Brain microvascular endothelial cell (primary cell): Measurements from ENCODE around the gene SASH3.

Experiments
- DNase-seq: peaks from one replicate; pipeline ENCODE4 v3.0.0-alpha.2; 2020
- H3K27ac ChIP-seq: fragments of 250-450 bp; sonication (Bioruptor Pico); 2 replicates; pipeline ENCODE4 v1.5.1; 2020; ENCODE audit warnings: mild to moderate bottlenecking, moderate library complexity
- H3K27me3 ChIP-seq: fragments of 250-450 bp; sonication (Bioruptor Pico); replicated peaks from 2 replicates; pipeline ENCODE4 v1.5.1; 2020; ENCODE audit warnings: mild to moderate bottlenecking
- H3K36me3 ChIP-seq: fragments of 250-450 bp; sonication (Bioruptor Pico); replicated peaks from 2 replicates; pipeline ENCODE4 v1.5.1; 2020; ENCODE audit warnings: mild to moderate bottlenecking
- H3K4me3 ChIP-seq: 2 replicates; pipeline ENCODE4 v1.5.1; 2011; ENCODE audit warnings: low read depth, mild to moderate bottlenecking, control low read depth, low read length, moderate library complexity
- CTCF ChIP-seq: IDR thresholded peaks from 2 replicates; pipeline ENCODE4 v1.5.1; 2011; ENCODE audit warnings: low read depth, mild to moderate bottlenecking, moderate library complexity, low read length, control low read depth, inconsistent platforms; ENCODE audit errors: missing control alignments
- in situ Hi-C: cut with HindIII; loops from 2 replicates; pipeline ENCODE4 v1.10.0; 2017; ENCODE audit warnings: low sequenced_read_pairs, low pct_ligation_motif_present

Gene SASH3

DNA sequence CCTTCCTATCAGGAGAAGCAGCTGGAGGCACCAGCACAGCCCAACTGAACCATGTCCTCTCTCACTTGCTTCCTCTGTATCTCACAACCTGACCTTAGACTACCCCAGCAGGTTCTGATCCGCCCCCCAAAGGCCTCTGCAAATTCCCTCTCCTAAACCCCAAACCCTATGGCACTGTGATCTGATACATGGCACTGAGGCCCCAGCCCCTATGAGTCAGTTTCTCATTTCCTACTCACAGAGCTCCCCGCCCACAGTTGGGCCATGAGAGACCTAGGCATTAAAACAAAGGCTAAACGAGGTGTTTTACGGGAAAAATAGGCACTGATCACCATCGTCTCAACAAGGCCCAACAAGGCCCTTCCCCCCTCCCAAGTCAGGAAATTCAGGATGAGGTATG is 19.1 kb downstream of the SASH3 start:
- in situ Hi-C loops = no loop called here
- Histone ChIP-seq H3K27me3 (no peaks in the 10 kb centered on the region), H3K4me3 (no peak overlapping the region), H3K27ac (no peak overlapping the region), H3K36me3 (no peaks in the 10 kb centered on the region)
- no peak for DNase-seq
- TF ChIP-seq CTCF = no peak

DNA sequence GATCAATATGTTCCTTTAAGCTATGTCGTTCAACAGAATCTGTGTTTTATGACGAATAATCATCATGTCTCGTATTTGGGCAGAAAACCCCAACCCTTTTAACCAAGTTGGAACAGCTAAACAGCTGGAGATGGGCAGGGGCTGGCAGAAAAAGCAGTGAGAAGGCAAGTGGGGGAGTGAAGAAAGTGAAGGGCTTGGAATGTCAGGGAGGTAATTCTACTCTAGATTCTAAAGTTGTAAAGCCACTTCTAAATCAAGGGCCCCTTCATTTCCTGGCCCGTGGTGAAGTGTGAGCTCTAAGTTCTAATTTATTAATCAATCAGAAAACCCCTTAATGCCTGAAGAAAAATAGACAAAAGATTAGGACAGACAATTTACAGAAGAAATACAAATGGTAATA is 20.4 kb downstream of the SASH3 start:
- H3K4me3 ChIP-seq = no peak overlapping the region
- DNase-seq = no peak
- no peak overlapping the region for H3K27ac ChIP-seq
- H3K27me3 ChIP-seq = no peaks in the 10 kb centered on the region
- no peaks in the 10 kb centered on the region for H3K36me3 ChIP-seq
- no peak for TF ChIP-seq CTCF
- in situ Hi-C loops = no loop called here

- no peak for TF ChIP-seq CTCF
- no peak for DNase-seq
- Histone ChIP-seq H3K27me3 (no peaks in the 10 kb centered on the region), H3K4me3 (no peak overlapping the region), H3K36me3 (no peaks in the 10 kb centered on the region), H3K27ac (no peak overlapping the region)
- in situ Hi-C loops = no loop called here
These were observed 23.1 kb downstream of the SASH3 start for GRCh38 chrX:129802863-129803262.

GRCh38 chrX:129804806-129805205 is 25.1 kb downstream of the SASH3 start:
- Histone ChIP-seq H3K27ac (no peak overlapping the region), H3K4me3 (no peak overlapping the region), H3K36me3 (no peaks in the 10 kb centered on the region), H3K27me3 (no peaks in the 10 kb centered on the region)
- in situ Hi-C loops = no loop called here
- no peak for DNase-seq
- no peak for TF ChIP-seq CTCF

DNA sequence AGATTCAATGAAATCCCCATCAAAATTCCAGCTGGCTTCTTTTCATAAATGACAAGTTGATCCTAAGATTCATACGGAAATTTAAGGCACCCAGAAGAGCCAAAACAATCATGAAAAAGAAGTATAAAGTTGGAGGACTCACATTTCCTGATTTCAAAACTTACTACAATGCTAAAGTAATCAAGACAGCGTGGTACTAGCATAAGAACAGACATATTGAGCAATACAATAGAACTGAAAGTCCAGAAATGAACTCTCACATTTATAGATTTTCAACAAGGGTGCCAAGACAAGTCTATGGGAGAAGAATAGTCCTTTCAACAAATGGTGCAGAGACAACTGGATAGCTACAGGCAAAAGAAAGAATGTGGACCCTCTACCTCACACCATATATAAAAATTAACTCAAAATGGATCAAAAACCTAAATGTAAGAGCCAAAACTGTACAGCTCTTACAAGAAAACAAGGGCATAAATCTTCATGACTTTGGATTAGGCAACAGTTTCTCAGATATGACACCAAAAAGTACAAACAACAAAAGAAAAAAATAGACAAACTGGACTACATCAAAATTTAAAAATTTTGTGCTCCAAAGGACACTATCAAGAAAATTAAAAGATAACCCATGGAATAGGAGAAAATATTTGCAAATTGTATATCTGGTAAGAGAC is 28.5 kb downstream of the SASH3 start:
- in situ Hi-C loops = no loop called here
- no peak overlapping the region for H3K27ac ChIP-seq
- no peak for TF ChIP-seq CTCF
- DNase-seq = no peak
- no peak overlapping the region for H3K4me3 ChIP-seq
- H3K27me3 ChIP-seq = no peaks in the 10 kb centered on the region
- H3K36me3 ChIP-seq = peaks cover 4% of the 10 kb centered on the region
